Parathyroid adenoma (tissue), 2 donors: ENCODE data around the gene FBXL15.

ENCODE experiments used
- H2AFZ ChIP-seq: fragments of 300-600 bp; sonication (generic); one replicate; pipeline ENCODE4 v1.7.0; 2017; ENCODE audit warnings: antibody characterized with exemption, mild to moderate bottlenecking
- H3K27ac ChIP-seq: fragments of 300-600 bp; sonication (generic); one replicate; pipeline ENCODE4 v1.7.0; 2017
- H3K27me3 ChIP-seq: fragments of 300-600 bp; sonication (generic); one replicate; pipeline ENCODE4 v1.7.0; 2017; ENCODE audit warnings: low read length; ENCODE audit not compliant: control insufficient read depth, insufficient read depth
- H3K36me3 ChIP-seq: fragments of 300-600 bp; sonication (generic); one replicate; pipeline ENCODE4 v1.7.0; 2017; ENCODE audit warnings: low read length; ENCODE audit not compliant: control insufficient read depth, insufficient read depth
- H3K4me1 ChIP-seq: fragments of 300-600 bp; sonication (generic); one replicate; pipeline ENCODE4 v1.7.0; 2017; ENCODE audit warnings: control low read depth
- H3K4me2 ChIP-seq: fragments of 300-600 bp; sonication (generic); one replicate; pipeline ENCODE4 v1.7.0; 2017; ENCODE audit warnings: low read length
- H3K4me3 ChIP-seq: fragments of 300-600 bp; sonication (generic); one replicate; pipeline ENCODE4 v1.7.0; 2017; ENCODE audit warnings: low read depth, low read length
- H3K79me2 ChIP-seq: fragments of 300-600 bp; sonication (generic); one replicate; pipeline ENCODE4 v1.7.0; 2017; ENCODE audit warnings: control low read depth
- H3K9ac ChIP-seq: fragments of 300-600 bp; sonication (generic); one replicate; pipeline ENCODE4 v1.7.0; 2017; ENCODE audit warnings: mild to moderate bottlenecking
- H3K9me3 ChIP-seq: fragments of 300-600 bp; sonication (generic); one replicate; pipeline ENCODE4 v1.7.0; 2017; ENCODE audit warnings: low read length; ENCODE audit not compliant: control insufficient read depth
- TF ChIP-seq, protein P1 (sequence below): fragments of 300-600 bp; sonication (generic); IDR thresholded peaks from one replicate; pipeline ENCODE4 v1.7.0; 2017; ENCODE audit warnings: antibody characterized with exemption, mild to moderate bottlenecking
- donor health status: primary hyperparathyroidism.

FBXL15 gene

GRCh38 chr10:102413053-102413705, 7.5 kb upstream of the FBXL15 start:
- Histone ChIP-seq H3K36me3 (no peaks in the 10 kb centered on the region), H3K9me3 (no peaks in the 10 kb centered on the region), H3K27me3 (no peaks in the 10 kb centered on the region), H3K79me2 (no peaks in the 10 kb centered on the region), H3K4me3 (no peak overlapping the region), H3K9ac (no peak overlapping the region), H2AFZ (no peak overlapping the region), H3K4me2 (no peak overlapping the region), H3K4me1 (peaks cover 12% of the 10 kb centered on the region), H3K27ac (no peak overlapping the region)
- TF ChIP-seq, protein P1, sequence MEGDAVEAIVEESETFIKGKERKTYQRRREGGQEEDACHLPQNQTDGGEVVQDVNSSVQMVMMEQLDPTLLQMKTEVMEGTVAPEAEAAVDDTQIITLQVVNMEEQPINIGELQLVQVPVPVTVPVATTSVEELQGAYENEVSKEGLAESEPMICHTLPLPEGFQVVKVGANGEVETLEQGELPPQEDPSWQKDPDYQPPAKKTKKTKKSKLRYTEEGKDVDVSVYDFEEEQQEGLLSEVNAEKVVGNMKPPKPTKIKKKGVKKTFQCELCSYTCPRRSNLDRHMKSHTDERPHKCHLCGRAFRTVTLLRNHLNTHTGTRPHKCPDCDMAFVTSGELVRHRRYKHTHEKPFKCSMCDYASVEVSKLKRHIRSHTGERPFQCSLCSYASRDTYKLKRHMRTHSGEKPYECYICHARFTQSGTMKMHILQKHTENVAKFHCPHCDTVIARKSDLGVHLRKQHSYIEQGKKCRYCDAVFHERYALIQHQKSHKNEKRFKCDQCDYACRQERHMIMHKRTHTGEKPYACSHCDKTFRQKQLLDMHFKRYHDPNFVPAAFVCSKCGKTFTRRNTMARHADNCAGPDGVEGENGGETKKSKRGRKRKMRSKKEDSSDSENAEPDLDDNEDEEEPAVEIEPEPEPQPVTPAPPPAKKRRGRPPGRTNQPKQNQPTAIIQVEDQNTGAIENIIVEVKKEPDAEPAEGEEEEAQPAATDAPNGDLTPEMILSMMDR: no peak

GRCh38 chr10:102413806-102414561, 6.7 kb upstream of the FBXL15 start:
- H3K27me3 ChIP-seq: no peaks in the 10 kb centered on the region

DNA sequence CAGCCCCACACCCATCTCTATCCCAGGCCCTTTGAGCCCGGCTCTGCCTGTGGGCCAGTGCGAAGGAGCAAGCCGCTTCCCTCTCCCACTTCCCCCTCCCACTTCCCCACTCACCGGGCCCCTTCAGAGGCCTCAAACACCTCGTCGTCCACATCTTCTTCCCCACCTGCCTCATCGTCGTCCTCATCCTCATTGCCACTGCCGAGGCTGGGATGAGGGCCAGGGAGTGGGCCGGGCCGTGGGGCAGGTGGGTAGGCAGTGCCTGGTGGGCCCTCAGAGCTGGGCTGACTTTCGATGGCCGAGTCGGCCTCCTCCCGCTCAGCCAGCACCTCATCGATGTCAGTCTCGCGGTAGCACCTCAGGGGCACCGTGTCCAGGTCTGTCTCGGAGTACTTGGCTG, 5.9 kb upstream of the FBXL15 start:
- no peak overlapping the region for H3K4me3 ChIP-seq
- no peaks in the 10 kb centered on the region for H3K36me3 ChIP-seq
- TF ChIP-seq, protein P1: no peak
- no peaks in the 10 kb centered on the region for H3K79me2 ChIP-seq
- H3K4me2 ChIP-seq: no peak overlapping the region
- peaks cover 14% of the 10 kb centered on the region for H3K4me1 ChIP-seq
- no peaks in the 10 kb centered on the region for H3K27me3 ChIP-seq
- H3K9ac ChIP-seq: no peak overlapping the region
- H2AFZ ChIP-seq: no peak overlapping the region
- H3K9me3 ChIP-seq: no peaks in the 10 kb centered on the region
- H3K27ac ChIP-seq: no peak overlapping the region

More at GRCh38 chr10:102413806-102414561, 6.7 kb upstream of the FBXL15 start:
- Histone ChIP-seq H3K4me1 (peaks cover 13% of the 10 kb centered on the region), H3K4me2 (no peak overlapping the region), H2AFZ (no peak overlapping the region), H3K4me3 (no peak overlapping the region), H3K9ac (no peak overlapping the region), H3K27ac (no peak overlapping the region), H3K36me3 (no peaks in the 10 kb centered on the region), H3K79me2 (no peaks in the 10 kb centered on the region), H3K9me3 (no peaks in the 10 kb centered on the region)
- TF ChIP-seq, protein P1: no peak

DNA sequence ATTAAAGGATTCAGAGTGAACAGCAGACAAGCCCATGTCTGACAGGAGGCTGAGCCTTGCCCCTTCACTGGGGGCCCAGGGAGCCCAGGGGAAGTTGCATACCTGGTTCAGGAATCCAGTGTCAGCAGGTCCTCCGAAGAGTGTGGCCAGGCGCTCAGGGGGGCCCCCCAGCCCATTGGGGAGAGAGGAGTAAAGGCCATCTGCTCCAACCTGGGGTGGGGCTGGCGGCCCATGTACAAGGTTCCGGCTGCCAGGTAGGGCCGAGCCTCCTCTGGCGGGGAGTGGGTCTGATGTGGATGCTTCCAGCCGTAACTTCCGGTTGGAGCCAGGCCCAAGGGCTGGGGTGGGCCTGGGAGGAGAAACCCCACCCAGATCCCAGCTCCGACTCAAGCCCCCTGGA, 4.4 kb upstream of the FBXL15 start:
- H3K27me3 ChIP-seq: no peaks in the 10 kb centered on the region
- no peaks in the 10 kb centered on the region for H3K36me3 ChIP-seq
- no peaks in the 10 kb centered on the region for H3K9me3 ChIP-seq
- no peak overlapping the region for H3K4me2 ChIP-seq
- H3K4me3 ChIP-seq: no peak overlapping the region
- H3K9ac ChIP-seq: no peak overlapping the region
- no peaks in the 10 kb centered on the region for H3K79me2 ChIP-seq
- TF ChIP-seq, protein P1: no peak
- H3K27ac ChIP-seq: no peak overlapping the region
- no peak overlapping the region for H2AFZ ChIP-seq
- H3K4me1 ChIP-seq: peaks cover 9% of the 10 kb centered on the region
